Measurements from ENCODE around the gene C5orf63.
A peak's percentile ranks its signal among the peaks of the same experiment; 100 is the strongest.

The C5orf63 gene

GRCh38 chr5:127046343-127047072 is 26.8 kb downstream of the C5orf63 start:
- no peak overlapping the region for H3K27ac ChIP-seq (ENCODE audit: low read depth, low read length, poor library complexity, severe bottlenecking)
- H3K9me2 ChIP-seq (ENCODE audit: low read depth, low read length), result no peaks in the 10 kb centered on the region
- H3K4me1 ChIP-seq (ENCODE audit: insufficient read depth, low read length, severe bottlenecking), result no peaks in the 10 kb centered on the region
- no peak overlapping the region for H2AFZ ChIP-seq (ENCODE audit: low read length)
- H4K20me1 ChIP-seq (ENCODE audit: insufficient read depth, low read length), result no peaks in the 10 kb centered on the region
- no peak overlapping the region for H3K9ac ChIP-seq (ENCODE audit: low read length)
- no peak overlapping the region for H3K4me3 ChIP-seq (ENCODE audit: low read depth, low read length, poor library complexity, severe bottlenecking)
- TF ChIP-seq EZH2 (IDR thresholded peaks at IDR 0.05; ENCODE audit: borderline replicate concordance, low read length) (no peak), CTCF (IDR thresholded peaks at IDR 0.05; ENCODE audit: low read length) (no peak)
- H3F3A ChIP-seq (ENCODE audit: insufficient read depth, low read length), result no peaks in the 10 kb centered on the region
- H3K27me3 ChIP-seq (ENCODE audit: insufficient read depth, low read length), result no peaks in the 10 kb centered on the region
- H3K9me3 ChIP-seq (ENCODE audit: low read length), result no peaks in the 10 kb centered on the region
- no peaks in the 10 kb centered on the region for H3K79me2 ChIP-seq (ENCODE audit: insufficient read depth, low read length)
- no peak overlapping the region for H3K4me2 ChIP-seq (ENCODE audit: low read length)
- no peaks in the 10 kb centered on the region for H3K36me3 ChIP-seq (ENCODE audit: insufficient read depth, low read length)

- Histone ChIP-seq H3K4me3 (ENCODE audit: low read depth, low read length, poor library complexity, severe bottlenecking) (no peak overlapping the region), H3K9me3 (ENCODE audit: low read length) (no peaks in the 10 kb centered on the region), H3K9ac (ENCODE audit: low read length) (no peak overlapping the region), H3K4me2 (ENCODE audit: low read length) (no peak overlapping the region), H3K36me3 (ENCODE audit: insufficient read depth, low read length) (no peaks in the 10 kb centered on the region), H3K27me3 (ENCODE audit: insufficient read depth, low read length) (no peaks in the 10 kb centered on the region), H3K79me2 (ENCODE audit: insufficient read depth, low read length) (no peaks in the 10 kb centered on the region), H3K9me2 (ENCODE audit: low read depth, low read length) (no peaks in the 10 kb centered on the region), H3K27ac (ENCODE audit: low read depth, low read length, poor library complexity, severe bottlenecking) (no peak overlapping the region), H4K20me1 (ENCODE audit: insufficient read depth, low read length) (no peaks in the 10 kb centered on the region), H2AFZ (ENCODE audit: low read length) (no peak overlapping the region), H3F3A (ENCODE audit: insufficient read depth, low read length) (no peaks in the 10 kb centered on the region), H3K4me1 (ENCODE audit: insufficient read depth, low read length, severe bottlenecking) (no peaks in the 10 kb centered on the region)
- TF ChIP-seq EZH2 (IDR thresholded peaks at IDR 0.05; ENCODE audit: borderline replicate concordance, low read length) (no peak), CTCF (IDR thresholded peaks at IDR 0.05; ENCODE audit: low read length) (peak; percentile 31; the same call in 1 of the 2 replicates)
These were observed 30.7 kb downstream of the C5orf63 start for GRCh38 chr5:127042593-127042992.

GRCh38 chr5:127041571-127041970 is 31.7 kb downstream of the C5orf63 start:
- TF ChIP-seq CTCF (IDR thresholded peaks at IDR 0.05; ENCODE audit: low read length) (no peak), EZH2 (IDR thresholded peaks at IDR 0.05; ENCODE audit: borderline replicate concordance, low read length) (no peak)
- Histone ChIP-seq H3K36me3 (ENCODE audit: insufficient read depth, low read length) (no peaks in the 10 kb centered on the region), H3K27ac (ENCODE audit: low read depth, low read length, poor library complexity, severe bottlenecking) (no peak overlapping the region), H3K79me2 (ENCODE audit: insufficient read depth, low read length) (no peaks in the 10 kb centered on the region), H3K4me2 (ENCODE audit: low read length) (no peak overlapping the region), H3F3A (ENCODE audit: insufficient read depth, low read length) (no peaks in the 10 kb centered on the region), H3K9me3 (ENCODE audit: low read length) (no peaks in the 10 kb centered on the region), H2AFZ (ENCODE audit: low read length) (no peak overlapping the region), H3K4me1 (ENCODE audit: insufficient read depth, low read length, severe bottlenecking) (no peaks in the 10 kb centered on the region), H3K27me3 (ENCODE audit: insufficient read depth, low read length) (no peaks in the 10 kb centered on the region), H3K9me2 (ENCODE audit: low read depth, low read length) (no peaks in the 10 kb centered on the region), H3K4me3 (ENCODE audit: low read depth, low read length, poor library complexity, severe bottlenecking) (no peak overlapping the region), H4K20me1 (ENCODE audit: insufficient read depth, low read length) (no peaks in the 10 kb centered on the region), H3K9ac (ENCODE audit: low read length) (no peak overlapping the region)

Measured in OCI-LY1 (cell line).